GM19463 (cell line): ENCODE data around the gene GRK5.
A peak's percentile ranks its signal among the peaks of the same experiment; 100 is the strongest.
"Not testable (repeated sequence)": the region's sequence is repeated elsewhere in the genome, so short reads cannot be mapped to it uniquely, and the experiment has no call there.

ENCODE experiments used
- ATAC-seq: cut with Tn5 transposase; IDR thresholded peaks from one replicate; pipeline ENCODE4 v1.9.1; 2021; ENCODE audit warnings: mild to moderate bottlenecking, moderate library complexity; ENCODE audit not compliant: unreplicated experiment

Gene GRK5

GRCh38 chr10:119431773-119432135 lies 224.4 kb downstream of the GRK5 start:
- no peak for ATAC-seq

GRCh38 chr10:119434942-119435341 lies 227.6 kb downstream of the GRK5 start:
- not testable (repeated sequence) for ATAC-seq

GRCh38 chr10:119438717-119439116 lies 231.3 kb downstream of the GRK5 start:
- ATAC-seq, result no peak

GRCh38 chr10:119439922-119440321 lies 232.6 kb downstream of the GRK5 start:
- no peak for ATAC-seq

GRCh38 chr10:119441151-119441821 lies 233.9 kb downstream of the GRK5 start:
- no peak for ATAC-seq

- ATAC-seq, result no peak
These were observed 234.8 kb downstream of the GRK5 start for GRCh38 chr10:119441921-119442757.

- ATAC-seq, result no peak
These were observed 235.3 kb downstream of the GRK5 start for GRCh38 chr10:119442758-119443060.

- ATAC-seq, result no peak
These were observed 236.1 kb downstream of the GRK5 start for GRCh38 chr10:119443441-119443840.

GRCh38 chr10:119443970-119444660 lies 236.7 kb downstream of the GRK5 start:
- ATAC-seq, result no peak

GRCh38 chr10:119444866-119445265 lies 237.5 kb downstream of the GRK5 start:
- ATAC-seq, result no peak

- peak; percentile 56 for ATAC-seq
These were observed 238.1 kb downstream of the GRK5 start for GRCh38 chr10:119445311-119445934.

GRCh38 chr10:119445935-119446317 lies 238.6 kb downstream of the GRK5 start:
- no peak for ATAC-seq

GRCh38 chr10:119446441-119447277 lies 239.3 kb downstream of the GRK5 start:
- ATAC-seq, result no peak

GRCh38 chr10:119447421-119447820 lies 240.1 kb downstream of the GRK5 start:
- ATAC-seq, result no peak

GRCh38 chr10:119447823-119448546 lies 240.6 kb downstream of the GRK5 start:
- no peak for ATAC-seq

GRCh38 chr10:119448628-119449584 lies 241.5 kb downstream of the GRK5 start:
- no peak for ATAC-seq

GRCh38 chr10:119449760-119450461 lies 242.5 kb downstream of the GRK5 start:
- ATAC-seq, result no peak

GRCh38 chr10:119450606-119451299 lies 243.4 kb downstream of the GRK5 start:
- no peak for ATAC-seq
